ENCODE results near the gene TDRD1.

Gene TDRD1

GRCh38 chr10:114239117-114239993 lies 60.2 kb downstream of the TDRD1 start, which contains the start of gene VWA2:
TSS of gene VWA2 (plus strand) at chr10:114239254. CDS start at chr10:114248714, 9,460 bp downstream.
- no peak for DNase-seq

GRCh38 chr10:114239994-114240345 lies 60.8 kb downstream of the TDRD1 start:
- no peak for DNase-seq

GRCh38 chr10:114242235-114242634 lies 63.1 kb downstream of the TDRD1 start:
- DNase-seq = no peak

- DNase-seq = no peak
Measured at GRCh38 chr10:114243661-114244060, 64.5 kb downstream of the TDRD1 start.

GRCh38 chr10:114244126-114244525 lies 65.0 kb downstream of the TDRD1 start:
- DNase-seq = no peak

GRCh38 chr10:114245121-114245791 lies 66.1 kb downstream of the TDRD1 start:
- DNase-seq = no peak

- DNase-seq = no peak
Measured at GRCh38 chr10:114246679-114247305, 67.6 kb downstream of the TDRD1 start.

- no peak for DNase-seq
Measured at GRCh38 chr10:114250236-114250635, 71.1 kb downstream of the TDRD1 start.

GRCh38 chr10:114250716-114251115 lies 71.6 kb downstream of the TDRD1 start:
- no peak for DNase-seq

- no peak for DNase-seq
Measured at GRCh38 chr10:114252092-114252491, 72.9 kb downstream of the TDRD1 start.

GRCh38 chr10:114252883-114253282 lies 73.7 kb downstream of the TDRD1 start:
- no peak for DNase-seq

- no peak for DNase-seq
Measured at GRCh38 chr10:114255227-114255626, 76.1 kb downstream of the TDRD1 start.

GRCh38 chr10:114256008-114256765 lies 77.0 kb downstream of the TDRD1 start:
- no peak for DNase-seq

GRCh38 chr10:114256822-114257221 lies 77.7 kb downstream of the TDRD1 start:
- no peak for DNase-seq

- no peak for DNase-seq
Measured at GRCh38 chr10:114257498-114257897, 78.3 kb downstream of the TDRD1 start.

- DNase-seq = no peak
Measured at GRCh38 chr10:114258274-114258840, 79.2 kb downstream of the TDRD1 start.

- no peak for DNase-seq
Measured at GRCh38 chr10:114259824-114260223, 80.7 kb downstream of the TDRD1 start.

GRCh38 chr10:114260366-114260765 lies 81.2 kb downstream of the TDRD1 start:
- DNase-seq = no peak

GRCh38 chr10:114261076-114261475 lies 81.9 kb downstream of the TDRD1 start:
- DNase-seq = no peak

GRCh38 chr10:114262496-114262895 lies 83.3 kb downstream of the TDRD1 start:
- no peak for DNase-seq

GRCh38 chr10:114265392-114266053 lies 86.4 kb downstream of the TDRD1 start:
- DNase-seq = no peak
